Tibial artery (tissue), 4 donors: ENCODE measurements around the gene TCTN2.

Experiments
- DNase-seq, 2 donors: peaks; one replicate each; pipeline ENCODE4 v3.0.0-alpha.2; 2019
- H3K27ac ChIP-seq, 2 donors: fragments of 200-600 bp; sonication (generic) in 1 of 2; 1 replicate in 1 of 2; 2 replicates in 1 of 2; pipeline ENCODE4 v1.5.1; 2018 to 2019; ENCODE audit warnings: mild to moderate bottlenecking in 1 of 2
- H3K27me3 ChIP-seq, 2 donors: fragments of 200-600 bp; sonication (generic) in 1 of 2; one replicate each; pipeline versions ENCODE4 v1.5.1 to v1.6.0; 2016 to 2019
- H3K36me3 ChIP-seq, 3 donors: fragments of 200-600 bp; sonication (generic) in 2 of 3; one replicate each; pipeline ENCODE4 v1.5.1; 2016 to 2019; ENCODE audit warnings: mild to moderate bottlenecking in 2 of 3
- H3K4me1 ChIP-seq, 4 donors: fragments of 200-600 bp; sonication (generic) in 2 of 4; 1 replicate in 3 of 4; 2 replicates in 1 of 4; pipeline ENCODE4 v1.5.1; 2016 to 2019
- H3K4me3 ChIP-seq, 2 donors: fragments of 200-600 bp; sonication (generic) in 1 of 2; 1 replicate in 1 of 2; 2 replicates in 1 of 2; pipeline ENCODE4 v1.5.1; 2018 to 2019; ENCODE audit warnings: mild to moderate bottlenecking in 2 of 2
- H3K9me3 ChIP-seq, 3 donors: fragments of 200-600 bp; sonication (generic) in 1 of 3; one replicate each; pipeline ENCODE4 v1.5.1; 2016 to 2019
- intact Hi-C: fragments of 100-400 bp; cut with DNase I; formaldehyde crosslinking; loops from one replicate; pipeline ENCODE4 v1.15.0; 2023; ENCODE audit warnings: low total_unique reads
- TF ChIP-seq, protein P1 (sequence below), 2 experiments: fragments of 200-600 bp in 1 of 2; fragments of 450-650 bp in 1 of 2; IDR thresholded peaks; one replicate each; pipeline ENCODE4 v1.5.1; 2017 to 2019; ENCODE audit warnings: antibody characterized with exemption in 2 of 2, mild to moderate bottlenecking in 1 of 2, moderate library complexity in 1 of 2

The TCTN2 gene

DNA sequence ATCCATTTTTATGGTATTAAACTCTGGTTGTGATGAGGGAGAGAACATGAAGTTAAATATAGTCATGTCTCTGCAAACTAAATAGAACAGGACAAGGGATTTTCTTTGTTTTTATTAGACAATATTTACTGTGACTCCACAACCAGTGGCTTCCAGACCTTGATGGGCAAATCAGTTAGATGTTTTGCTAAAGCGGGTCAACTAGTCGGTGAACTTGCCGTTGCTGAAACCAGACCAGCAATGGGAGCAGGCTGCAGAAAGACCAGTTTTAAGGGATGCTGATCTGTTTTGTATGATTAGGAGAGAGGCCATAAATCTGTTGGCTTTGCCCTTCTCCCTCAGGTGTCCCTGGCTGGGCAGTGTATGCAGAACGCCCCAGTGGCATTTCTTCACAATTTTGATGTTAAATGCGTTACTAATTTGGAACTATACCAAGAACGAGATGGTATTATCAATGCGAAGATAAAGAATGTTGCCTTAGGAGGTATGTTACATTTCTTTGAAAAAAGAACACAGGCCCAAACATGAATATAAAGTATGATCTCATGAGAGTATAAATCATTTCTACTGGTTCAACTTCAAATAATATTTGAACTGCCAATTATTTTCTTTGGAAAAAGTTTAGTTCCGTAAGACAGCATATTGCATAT is 19.4 kb downstream of the TCTN2 start:
- Histone ChIP-seq H3K4me1 (no peaks in the 10 kb centered on the region), H3K9me3 (no peaks in the 10 kb centered on the region), H3K4me3 (no peak overlapping the region), H3K27ac (no peak overlapping the region), H3K36me3 (peaks cover 25 to 91% (median 31%) of the 10 kb centered on the region in 3 donors), H3K27me3 (no peaks in the 10 kb centered on the region)
- DNase-seq, result no peak
- TF ChIP-seq, protein P1, sequence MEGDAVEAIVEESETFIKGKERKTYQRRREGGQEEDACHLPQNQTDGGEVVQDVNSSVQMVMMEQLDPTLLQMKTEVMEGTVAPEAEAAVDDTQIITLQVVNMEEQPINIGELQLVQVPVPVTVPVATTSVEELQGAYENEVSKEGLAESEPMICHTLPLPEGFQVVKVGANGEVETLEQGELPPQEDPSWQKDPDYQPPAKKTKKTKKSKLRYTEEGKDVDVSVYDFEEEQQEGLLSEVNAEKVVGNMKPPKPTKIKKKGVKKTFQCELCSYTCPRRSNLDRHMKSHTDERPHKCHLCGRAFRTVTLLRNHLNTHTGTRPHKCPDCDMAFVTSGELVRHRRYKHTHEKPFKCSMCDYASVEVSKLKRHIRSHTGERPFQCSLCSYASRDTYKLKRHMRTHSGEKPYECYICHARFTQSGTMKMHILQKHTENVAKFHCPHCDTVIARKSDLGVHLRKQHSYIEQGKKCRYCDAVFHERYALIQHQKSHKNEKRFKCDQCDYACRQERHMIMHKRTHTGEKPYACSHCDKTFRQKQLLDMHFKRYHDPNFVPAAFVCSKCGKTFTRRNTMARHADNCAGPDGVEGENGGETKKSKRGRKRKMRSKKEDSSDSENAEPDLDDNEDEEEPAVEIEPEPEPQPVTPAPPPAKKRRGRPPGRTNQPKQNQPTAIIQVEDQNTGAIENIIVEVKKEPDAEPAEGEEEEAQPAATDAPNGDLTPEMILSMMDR (IDR thresholded peaks at IDR 0.05), result no peak
- intact Hi-C loops, result no loop called here

- Histone ChIP-seq H3K9me3 (no peaks in the 10 kb centered on the region), H3K4me3 (no peak overlapping the region), H3K27me3 (no peaks in the 10 kb centered on the region), H3K27ac (no peak overlapping the region), H3K4me1 (no peaks in the 10 kb centered on the region), H3K36me3 (peaks cover 22 to 94% (median 56%) of the 10 kb centered on the region in 3 donors)
- TF ChIP-seq, protein P1 (IDR thresholded peaks at IDR 0.05), result no peak
- intact Hi-C loops, result no loop called here
- no peak for DNase-seq
These were observed 25.3 kb downstream of the TCTN2 start for GRCh38 chr12:123696207-123696606.

- H3K4me1 ChIP-seq, result no peaks in the 10 kb centered on the region
- DNase-seq, result no peak
- no peak overlapping the region for H3K4me3 ChIP-seq
- no peak overlapping the region for H3K27ac ChIP-seq
- peaks cover 22 to 95% (median 54%) of the 10 kb centered on the region in 3 donors for H3K36me3 ChIP-seq
- TF ChIP-seq, protein P1 (IDR thresholded peaks at IDR 0.05), result no peak
- H3K9me3 ChIP-seq, result no peaks in the 10 kb centered on the region
- intact Hi-C loops, result no loop called here
- no peaks in the 10 kb centered on the region for H3K27me3 ChIP-seq
These were observed 25.7 kb downstream of the TCTN2 start for GRCh38 chr12:123696646-123697045.

- Histone ChIP-seq H3K4me3 (no peak overlapping the region), H3K27me3 (no peaks in the 10 kb centered on the region), H3K4me1 (no peaks in the 10 kb centered on the region), H3K9me3 (no peaks in the 10 kb centered on the region), H3K27ac (no peak overlapping the region), H3K36me3 (peaks cover 9 to 72% (median 40%) of the 10 kb centered on the region in 3 donors)
- no peak for DNase-seq
- TF ChIP-seq, protein P1 (IDR thresholded peaks at IDR 0.05), result no peak
- intact Hi-C loops, result no loop called here
These were observed 35.0 kb downstream of the TCTN2 start for GRCh38 chr12:123705935-123706334.

GRCh38 chr12:123707466-123707865 is 36.6 kb downstream of the TCTN2 start:
- Histone ChIP-seq H3K9me3 (no peaks in the 10 kb centered on the region), H3K4me3 (no peak overlapping the region), H3K4me1 (peaks cover 0 to 7% (median 6%) of the 10 kb centered on the region in 4 donors), H3K27ac (no peak overlapping the region), H3K27me3 (no peaks in the 10 kb centered on the region), H3K36me3 (peaks cover 9 to 56% (median 34%) of the 10 kb centered on the region in 3 donors)
- DNase-seq, result no peak
- intact Hi-C loops, result no loop called here
- TF ChIP-seq, protein P1 (IDR thresholded peaks at IDR 0.05), result no peak
